Measurements from ENCODE around the gene ABCC3. TPM values are rescaled to one million over a fixed set of nuclear protein-coding genes. Genes with fewer than 3 reads are reported as not detected.

The ABCC3 gene
- total RNA-seq (under 1 TPM; 0.37 to 0.69 TPM), polyA plus RNA-seq (not detected)

DNA sequence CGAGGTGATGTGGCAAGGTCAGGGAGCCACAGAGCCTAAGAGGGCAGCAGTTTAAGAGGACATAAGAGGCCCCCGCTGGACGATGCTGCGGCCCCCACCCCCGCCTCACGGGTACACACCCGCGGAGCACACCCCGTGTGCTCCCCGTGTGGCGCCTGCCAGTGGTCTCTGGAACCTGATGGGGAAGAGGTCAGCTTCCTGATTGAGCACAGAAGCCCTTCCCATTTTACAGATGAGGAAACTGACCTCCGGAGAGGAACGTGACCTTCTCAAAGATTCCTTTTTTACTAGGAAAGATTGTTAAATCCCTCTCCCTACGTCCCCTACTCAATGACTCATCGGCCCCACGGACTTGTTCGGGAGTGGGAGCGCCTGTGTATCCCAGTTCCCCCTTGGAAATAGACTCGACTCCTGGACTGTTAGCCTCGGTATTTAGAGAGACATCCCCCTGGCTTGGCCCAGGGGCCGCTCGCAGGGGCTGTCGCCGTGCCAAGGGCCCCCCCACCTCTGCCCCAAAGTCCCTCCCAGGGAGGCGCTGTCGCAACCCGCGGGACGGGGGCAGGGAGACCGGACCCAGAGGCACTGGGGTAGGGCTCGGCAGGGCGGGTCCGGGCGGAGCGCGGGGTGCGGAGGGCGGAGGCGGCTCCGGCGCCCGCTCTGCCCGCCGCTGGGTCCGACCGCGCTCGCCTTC lies at the start of gene ABCC3:
Gene ABCC3, plus strand, starts transcription at position 658 of the 691 bp plus-strand sequence. CDS start 56 bp downstream, outside the sequence.
- no peak within 1 kb of the TSS for H3K4me3 ChIP-seq (ENCODE audit: low read length)
- Mint-ChIP-seq H3K4me3 (no peak within 1 kb of the TSS), H3K27me3 (peaks cover 54 to 78% of the 10 kb centered on the region in 2 donors), H3K27ac (no peak within 1 kb of the TSS), H3K9me3 (no peaks in the 10 kb centered on the region), H3K36me3 (no peaks in the 10 kb centered on the region), H3K4me1 (peaks cover 0 to 3% (median 3%) of the 10 kb centered on the region in 3 donors)
- H3K4me1 ChIP-seq (ENCODE audit: insufficient read depth, low read length): no peaks in the 10 kb centered on the region
- no peaks in the 10 kb centered on the region for H3K9me3 ChIP-seq (ENCODE audit: low read length)
- no peaks in the 10 kb centered on the region for H3K36me3 ChIP-seq (ENCODE audit: insufficient read depth, low read length)
- no peak for DNase-seq
- CTCF ChIA-PET: interaction anchor here (1.4 kb wide), 1 partner anchor 8 kb away, joined by 5 read pairs; no protein-coding TSS in a partner anchor
- no peak within 1 kb of the TSS for H3K27ac ChIP-seq (ENCODE audit: low read depth, low read length)
- peaks cover 40% of the 10 kb centered on the region for H3K27me3 ChIP-seq (ENCODE audit: insufficient read depth, low read length, poor library complexity, severe bottlenecking)
- POLR2A ChIA-PET: no interaction called here

DNA sequence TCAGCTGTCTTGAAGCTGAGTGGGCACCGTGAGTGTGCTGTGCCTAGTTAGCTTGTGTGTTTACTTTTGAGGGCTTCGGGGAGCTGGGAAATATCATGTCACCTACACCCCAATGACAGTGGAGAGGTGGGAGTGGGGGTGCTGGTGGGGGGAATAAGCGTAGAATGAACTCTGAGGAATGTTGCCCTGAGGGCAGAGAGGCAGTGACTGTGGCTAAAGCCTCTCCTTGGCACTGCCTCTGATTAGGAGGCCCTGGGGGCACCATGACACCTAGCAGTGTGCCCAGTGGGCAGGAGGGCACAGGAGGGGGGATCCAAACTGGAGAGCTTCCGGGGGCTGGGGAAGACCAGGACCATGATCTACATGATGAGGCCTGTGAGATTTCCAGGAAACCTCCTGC lies 49.3 kb upstream of the ABCC3 start:
- H3K4me1 Mint-ChIP-seq: no peaks in the 10 kb centered on the region
- no peaks in the 10 kb centered on the region for H3K9me3 Mint-ChIP-seq
- ChIA-PET POLR2A (no interaction called here), CTCF (no interaction called here)
- Histone ChIP-seq H3K36me3 (ENCODE audit: insufficient read depth, low read length) (no peaks in the 10 kb centered on the region), H3K4me1 (ENCODE audit: insufficient read depth, low read length) (no peaks in the 10 kb centered on the region), H3K4me3 (ENCODE audit: low read length) (no peak overlapping the region), H3K9me3 (ENCODE audit: low read length) (no peaks in the 10 kb centered on the region), H3K27ac (ENCODE audit: low read depth, low read length) (no peak overlapping the region), H3K27me3 (ENCODE audit: insufficient read depth, low read length, poor library complexity, severe bottlenecking) (no peaks in the 10 kb centered on the region)
- H3K27ac Mint-ChIP-seq: no peak overlapping the region
- peaks cover 9 to 13% of the 10 kb centered on the region in 2 donors for H3K27me3 Mint-ChIP-seq
- no peak for DNase-seq
- H3K4me3 Mint-ChIP-seq: no peak overlapping the region
- no peaks in the 10 kb centered on the region for H3K36me3 Mint-ChIP-seq

GRCh38 chr17:50585891-50586290 lies 48.8 kb upstream of the ABCC3 start:
- no peaks in the 10 kb centered on the region for H3K9me3 ChIP-seq (ENCODE audit: low read length)
- Mint-ChIP-seq H3K4me3 (no peak overlapping the region), H3K27ac (no peak overlapping the region), H3K36me3 (no peaks in the 10 kb centered on the region), H3K9me3 (no peaks in the 10 kb centered on the region), H3K4me1 (no peaks in the 10 kb centered on the region), H3K27me3 (peaks cover 9 to 13% of the 10 kb centered on the region in 2 donors)
- CTCF ChIA-PET: no interaction called here
- DNase-seq: no peak
- POLR2A ChIA-PET: no interaction called here
- H3K36me3 ChIP-seq (ENCODE audit: insufficient read depth, low read length): no peaks in the 10 kb centered on the region
- no peaks in the 10 kb centered on the region for H3K27me3 ChIP-seq (ENCODE audit: insufficient read depth, low read length, poor library complexity, severe bottlenecking)
- no peaks in the 10 kb centered on the region for H3K4me1 ChIP-seq (ENCODE audit: insufficient read depth, low read length)
- H3K4me3 ChIP-seq (ENCODE audit: low read length): no peak overlapping the region
- H3K27ac ChIP-seq (ENCODE audit: low read depth, low read length): no peak overlapping the region

DNA sequence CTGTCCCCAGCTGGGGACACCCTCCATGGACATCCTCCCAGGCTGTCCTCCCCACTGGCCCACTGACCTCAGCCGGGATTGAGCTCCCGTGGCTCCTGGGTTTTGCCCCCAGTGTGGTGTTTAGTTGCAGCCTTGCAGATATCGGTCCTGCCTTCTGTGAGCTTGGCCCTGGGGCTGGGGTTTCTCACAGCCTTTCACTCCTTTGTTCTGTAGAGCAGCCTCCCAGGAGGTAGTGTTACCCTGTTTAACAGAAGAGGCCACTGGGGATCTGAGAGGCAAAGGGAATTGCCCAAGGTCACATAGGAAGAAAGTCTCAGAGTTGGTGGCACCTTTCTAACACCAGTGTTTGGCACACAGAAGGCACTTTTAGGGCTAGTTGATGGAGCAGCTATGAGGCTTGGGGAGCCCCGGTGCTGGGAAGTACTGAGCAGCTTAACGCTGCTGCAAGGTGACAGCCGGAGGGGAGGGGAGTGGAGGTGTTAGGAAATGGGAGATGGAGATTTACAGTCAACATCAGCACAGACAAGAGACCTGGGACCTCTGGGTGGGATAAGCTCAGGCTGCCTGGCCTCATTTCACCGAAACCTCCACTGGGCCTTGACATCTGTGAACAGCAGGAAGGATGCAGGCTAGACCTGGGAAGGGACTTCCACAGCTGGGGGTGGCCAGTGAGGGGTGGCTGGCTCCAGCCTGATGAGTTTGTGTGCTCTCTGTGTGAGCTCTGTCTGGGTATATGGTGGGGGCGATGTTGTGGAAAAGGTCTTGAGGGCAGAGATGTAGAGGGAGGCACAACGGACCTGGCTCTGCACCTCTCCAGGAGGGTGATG lies 48.0 kb upstream of the ABCC3 start:
- Mint-ChIP-seq H3K27me3 (peaks cover 9 to 10% of the 10 kb centered on the region in 2 donors), H3K27ac (no peak overlapping the region), H3K36me3 (no peaks in the 10 kb centered on the region), H3K4me1 (no peaks in the 10 kb centered on the region), H3K9me3 (no peaks in the 10 kb centered on the region), H3K4me3 (no peak overlapping the region)
- Histone ChIP-seq H3K9me3 (ENCODE audit: low read length) (no peaks in the 10 kb centered on the region), H3K4me3 (ENCODE audit: low read length) (no peak overlapping the region), H3K27me3 (ENCODE audit: insufficient read depth, low read length, poor library complexity, severe bottlenecking) (no peaks in the 10 kb centered on the region), H3K27ac (ENCODE audit: low read depth, low read length) (no peak overlapping the region), H3K4me1 (ENCODE audit: insufficient read depth, low read length) (no peaks in the 10 kb centered on the region), H3K36me3 (ENCODE audit: insufficient read depth, low read length) (no peaks in the 10 kb centered on the region)
- CTCF ChIA-PET: no interaction called here
- DNase-seq: no peak
- POLR2A ChIA-PET: no interaction called here

- no peak overlapping the region for H3K4me3 ChIP-seq (ENCODE audit: low read length)
- no peaks in the 10 kb centered on the region for H3K27me3 ChIP-seq (ENCODE audit: insufficient read depth, low read length, poor library complexity, severe bottlenecking)
- Mint-ChIP-seq H3K4me3 (no peak overlapping the region), H3K9me3 (no peaks in the 10 kb centered on the region), H3K4me1 (no peaks in the 10 kb centered on the region), H3K36me3 (no peaks in the 10 kb centered on the region), H3K27ac (no peak overlapping the region), H3K27me3 (peaks cover 2 to 5% of the 10 kb centered on the region in 2 donors)
- no peak overlapping the region for H3K27ac ChIP-seq (ENCODE audit: low read depth, low read length)
- DNase-seq: no peak
- no peaks in the 10 kb centered on the region for H3K4me1 ChIP-seq (ENCODE audit: insufficient read depth, low read length)
- H3K9me3 ChIP-seq (ENCODE audit: low read length): no peaks in the 10 kb centered on the region
- POLR2A ChIA-PET: no interaction called here
- H3K36me3 ChIP-seq (ENCODE audit: insufficient read depth, low read length): no peaks in the 10 kb centered on the region
- CTCF ChIA-PET: no interaction called here
Measured at GRCh38 chr17:50587571-50587970, 47.1 kb upstream of the ABCC3 start.

- Histone ChIP-seq H3K4me1 (ENCODE audit: insufficient read depth, low read length) (no peaks in the 10 kb centered on the region), H3K27me3 (ENCODE audit: insufficient read depth, low read length, poor library complexity, severe bottlenecking) (no peaks in the 10 kb centered on the region), H3K9me3 (ENCODE audit: low read length) (no peaks in the 10 kb centered on the region), H3K36me3 (ENCODE audit: insufficient read depth, low read length) (no peaks in the 10 kb centered on the region), H3K27ac (ENCODE audit: low read depth, low read length) (no peak overlapping the region), H3K4me3 (ENCODE audit: low read length) (no peak overlapping the region)
- CTCF ChIA-PET: no interaction called here
- Mint-ChIP-seq H3K27ac (no peak overlapping the region), H3K36me3 (no peaks in the 10 kb centered on the region), H3K4me3 (no peak overlapping the region), H3K4me1 (no peaks in the 10 kb centered on the region), H3K9me3 (no peaks in the 10 kb centered on the region), H3K27me3 (peaks cover 0 to 6% of the 10 kb centered on the region in 2 donors)
- POLR2A ChIA-PET: no interaction called here
- DNase-seq: no peak
Measured at GRCh38 chr17:50588391-50589049, 46.2 kb upstream of the ABCC3 start.

DNA sequence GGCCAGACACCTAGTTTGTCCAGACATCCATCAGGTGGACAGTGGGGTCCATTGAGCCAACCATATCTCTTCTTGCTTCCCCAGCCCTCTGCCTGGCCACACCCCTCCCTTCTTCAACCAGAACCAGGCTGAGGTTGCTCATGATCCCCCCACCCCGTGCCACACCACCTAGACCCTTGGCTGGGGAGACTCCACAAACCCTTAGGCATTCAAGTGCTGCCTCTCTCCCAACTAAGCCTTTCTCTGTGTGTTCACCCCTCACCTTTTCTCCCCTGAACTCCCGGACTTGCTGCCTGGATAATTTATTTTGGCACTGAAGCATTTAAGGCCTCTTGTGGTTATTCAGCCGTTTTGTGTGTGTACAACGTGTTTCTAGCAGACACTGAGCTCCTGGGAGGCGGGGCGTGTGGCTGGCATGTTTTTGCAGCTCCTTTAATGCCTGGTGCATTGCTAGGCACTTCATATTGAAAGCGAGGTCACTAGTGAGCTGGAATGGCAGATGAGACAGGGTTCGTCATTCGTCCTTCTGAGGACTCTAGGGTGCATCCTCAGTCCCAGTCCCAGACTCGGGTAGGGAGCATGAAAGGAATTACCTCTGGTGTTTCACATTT lies 45.5 kb upstream of the ABCC3 start:
- CTCF ChIA-PET: no interaction called here
- no peaks in the 10 kb centered on the region for H3K4me1 Mint-ChIP-seq

More for the DNA sequence above, 45.5 kb upstream of the ABCC3 start:
- no peak for DNase-seq
- no peaks in the 10 kb centered on the region for H3K36me3 Mint-ChIP-seq
- no peak overlapping the region for H3K27ac ChIP-seq (ENCODE audit: low read depth, low read length)
- no peaks in the 10 kb centered on the region for H3K4me1 ChIP-seq (ENCODE audit: insufficient read depth, low read length)
- no peak overlapping the region for H3K4me3 ChIP-seq (ENCODE audit: low read length)
- no peaks in the 10 kb centered on the region for H3K9me3 ChIP-seq (ENCODE audit: low read length)
- H3K27me3 Mint-ChIP-seq: peaks cover 0 to 6% of the 10 kb centered on the region in 2 donors
- H3K9me3 Mint-ChIP-seq: no peaks in the 10 kb centered on the region
- no peak overlapping the region for H3K4me3 Mint-ChIP-seq
- peak overlapping the region in 1 of 8 donors; percentile 76 for H3K27ac Mint-ChIP-seq
- POLR2A ChIA-PET: no interaction called here
- no peaks in the 10 kb centered on the region for H3K36me3 ChIP-seq (ENCODE audit: insufficient read depth, low read length)
- no peaks in the 10 kb centered on the region for H3K27me3 ChIP-seq (ENCODE audit: insufficient read depth, low read length, poor library complexity, severe bottlenecking)
